ENCODE results near the gene MEF2A. TPM values are rescaled to one million over a fixed set of nuclear protein-coding genes. Genes with fewer than 3 reads are reported as not detected.

The MEF2A gene
- total RNA-seq, 4 donors from 2014 or later = 55.3 to 155 (median 105) TPM

DNA sequence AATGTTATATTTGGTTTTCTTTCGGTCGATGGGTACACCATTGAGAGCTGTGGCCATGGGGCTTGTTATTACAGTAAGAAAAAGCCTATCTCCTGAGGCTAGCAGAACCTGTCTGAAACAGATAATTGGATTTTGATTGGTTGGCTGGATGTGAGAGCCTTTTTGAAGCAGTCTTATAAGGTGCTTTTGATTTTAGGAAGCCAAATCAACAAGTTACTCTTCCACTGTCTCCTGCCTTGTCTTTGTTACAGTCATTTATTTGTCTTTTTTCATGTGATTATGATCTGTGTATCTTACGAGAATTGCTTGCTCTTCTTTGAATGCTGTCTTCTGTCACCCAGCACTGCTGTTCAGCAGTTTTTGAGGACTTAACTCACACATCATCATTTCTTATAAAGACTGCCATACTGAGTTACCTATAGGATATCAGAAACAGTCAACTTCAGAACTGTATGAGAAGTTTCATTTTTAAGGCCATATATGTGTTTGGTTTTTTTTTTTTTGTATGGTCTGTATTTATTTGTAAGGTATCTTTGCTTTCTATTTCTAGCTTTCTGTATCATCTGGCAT is 51.1 kb downstream of the MEF2A start:
- intact Hi-C loops (cut with DNase I) = no loop called here
- no peak for TF ChIP-seq POLR2A (IDR thresholded peaks at IDR 0.05)
- no peak for TF ChIP-seq CTCF (IDR thresholded peaks at IDR 0.05)
- no peaks in the 10 kb centered on the region for H3K27me3 ChIP-seq
- no peaks in the 10 kb centered on the region for H3K9me3 ChIP-seq
- peaks cover 6 to 25% of the 10 kb centered on the region in 2 donors for H3K4me1 ChIP-seq
- 87 to 89% methylated on average over 3 of the region's 3 CpGs for WGBS, 2 donors
- H3K27ac ChIP-seq = no peak overlapping the region
- H3K36me3 ChIP-seq = no peaks in the 10 kb centered on the region
- H3K4me3 ChIP-seq (replicated peaks in 1 of 3) = no peak overlapping the region
- DNase-seq = no peak

DNA sequence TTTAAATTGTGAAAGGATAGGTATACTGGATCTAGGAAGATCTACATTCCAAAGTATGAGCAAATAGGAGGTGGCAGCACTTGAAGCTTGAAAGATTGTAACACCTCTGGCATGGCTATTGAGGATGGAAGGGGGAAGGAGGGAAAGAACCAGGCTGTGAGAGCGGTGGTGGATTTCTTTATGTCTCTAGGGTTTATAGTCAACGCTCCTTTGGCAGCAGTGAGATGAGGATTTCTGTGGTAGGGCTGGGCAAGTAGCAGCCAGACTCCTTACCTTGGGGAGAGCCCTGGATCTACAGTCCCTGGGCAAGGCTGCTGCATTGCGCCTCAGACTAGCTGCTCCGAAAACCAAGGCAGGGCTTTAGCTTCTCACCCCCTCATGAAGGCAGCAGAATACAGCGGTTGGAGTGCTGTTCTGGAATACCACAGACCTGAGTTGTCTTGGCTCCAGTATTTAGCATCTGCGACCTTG is 53.2 kb downstream of the MEF2A start:
- H3K36me3 ChIP-seq = no peaks in the 10 kb centered on the region

DNA sequence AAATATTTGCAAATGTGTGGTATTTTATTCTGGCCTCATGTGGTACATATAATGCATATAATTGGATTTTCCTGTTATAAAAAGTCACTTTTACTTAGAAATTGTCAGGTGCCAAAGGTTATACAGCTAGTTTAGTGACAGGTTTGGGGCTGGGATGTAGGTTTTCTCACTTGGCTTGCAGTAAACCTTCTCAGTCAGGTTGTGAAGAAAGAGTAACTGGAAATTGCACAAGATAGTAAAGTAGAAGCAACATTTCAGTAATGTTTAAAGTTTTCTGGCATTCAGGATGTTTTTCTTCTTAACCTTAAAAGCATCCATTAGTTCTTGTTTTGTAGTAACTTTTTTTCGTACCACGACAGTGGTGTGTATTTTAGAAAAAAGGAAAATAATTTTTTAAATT is 53.9 kb downstream of the MEF2A start:
- Histone ChIP-seq H3K27me3 (no peaks in the 10 kb centered on the region), H3K27ac (no peak overlapping the region), H3K4me3 (replicated peaks in 1 of 3) (no peak overlapping the region), H3K36me3 (no peaks in the 10 kb centered on the region), H3K4me1 (peaks cover 6 to 19% of the 10 kb centered on the region in 2 donors), H3K9me3 (no peaks in the 10 kb centered on the region)
- DNase-seq = no peak
- intact Hi-C loops (cut with DNase I) = no loop called here
- no peak for TF ChIP-seq POLR2A (IDR thresholded peaks at IDR 0.05)
- no peak for TF ChIP-seq CTCF (IDR thresholded peaks at IDR 0.05)
- WGBS, 2 donors = 92 to 95% methylated on average over 2 of the region's 2 CpGs

More for the DNA sequence above, 53.2 kb downstream of the MEF2A start:
- H3K9me3 ChIP-seq = no peaks in the 10 kb centered on the region
- no peaks in the 10 kb centered on the region for H3K27me3 ChIP-seq
- no peak overlapping the region for H3K4me3 ChIP-seq (replicated peaks in 1 of 3)
- WGBS, 2 donors = 43 to 44% methylated on average over 4 to 6 of the region's 6 CpGs
- H3K4me1 ChIP-seq = peaks cover 6 to 25% of the 10 kb centered on the region in 2 donors
- H3K27ac ChIP-seq = no peak overlapping the region
- intact Hi-C loops (cut with DNase I) = no loop called here
- no peak for TF ChIP-seq POLR2A (IDR thresholded peaks at IDR 0.05)
- no peak for TF ChIP-seq CTCF (IDR thresholded peaks at IDR 0.05)
- peak; percentile 29 to 52 for DNase-seq

- TF ChIP-seq POLR2A (IDR thresholded peaks at IDR 0.05) (no peak), CTCF (IDR thresholded peaks at IDR 0.05) (no peak)
- no peaks in the 10 kb centered on the region for H3K27me3 ChIP-seq
- H3K9me3 ChIP-seq = no peaks in the 10 kb centered on the region
- no peak overlapping the region for H3K27ac ChIP-seq
- no peak for DNase-seq
- peaks cover 6 to 15% of the 10 kb centered on the region in 2 donors for H3K4me1 ChIP-seq
- H3K4me3 ChIP-seq (replicated peaks in 1 of 3) = no peak overlapping the region
- 89 to 94% methylated on average over 6 of the region's 6 CpGs for WGBS, 2 donors
- intact Hi-C loops (cut with DNase I) = no loop called here
- H3K36me3 ChIP-seq = no peaks in the 10 kb centered on the region
Measured at GRCh38 chr15:99620178-99620577, 54.4 kb downstream of the MEF2A start.

DNA sequence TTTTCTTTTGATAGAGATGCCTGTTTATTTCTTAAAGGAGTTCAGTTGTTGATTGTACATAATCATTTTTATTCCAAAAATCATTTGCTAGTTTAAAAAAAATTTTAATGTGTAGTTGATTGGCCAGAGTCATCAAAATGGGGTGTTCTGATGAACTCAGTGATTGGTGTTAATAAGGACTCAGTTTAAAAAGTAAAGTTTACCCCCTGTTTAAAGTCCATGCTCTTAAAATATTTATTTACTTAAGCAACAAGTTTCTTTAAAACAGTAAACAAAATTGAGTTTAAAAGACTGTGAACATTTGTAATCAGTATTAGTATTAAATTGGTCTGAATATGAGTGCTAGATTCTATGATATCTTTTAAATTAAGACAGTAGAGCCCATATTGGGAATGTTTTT is 56.0 kb downstream of the MEF2A start:
- Histone ChIP-seq H3K27ac (no peak overlapping the region), H3K4me1 (peaks cover 6 to 15% of the 10 kb centered on the region in 2 donors), H3K27me3 (no peaks in the 10 kb centered on the region), H3K9me3 (no peaks in the 10 kb centered on the region), H3K36me3 (no peaks in the 10 kb centered on the region), H3K4me3 (replicated peaks in 1 of 3) (no peak overlapping the region)
- intact Hi-C loops (cut with DNase I) = no loop called here
- DNase-seq = no peak
- TF ChIP-seq POLR2A (IDR thresholded peaks at IDR 0.05) (no peak), CTCF (IDR thresholded peaks at IDR 0.05) (no peak)

All from thyroid gland (tissue), 4 donors.